ENCODE data around the gene VSTM4. TPM values are rescaled to one million over a fixed set of nuclear protein-coding genes. Genes with fewer than 3 reads are reported as not detected.

Gene VSTM4
- total and polyA plus RNA-seq, 9 of the 15 experiments (the other 6 are each of a cell fraction or from before 2014, with no cell fraction given), result 1.0 to 7.9 (median 3.0) TPM

DNA sequence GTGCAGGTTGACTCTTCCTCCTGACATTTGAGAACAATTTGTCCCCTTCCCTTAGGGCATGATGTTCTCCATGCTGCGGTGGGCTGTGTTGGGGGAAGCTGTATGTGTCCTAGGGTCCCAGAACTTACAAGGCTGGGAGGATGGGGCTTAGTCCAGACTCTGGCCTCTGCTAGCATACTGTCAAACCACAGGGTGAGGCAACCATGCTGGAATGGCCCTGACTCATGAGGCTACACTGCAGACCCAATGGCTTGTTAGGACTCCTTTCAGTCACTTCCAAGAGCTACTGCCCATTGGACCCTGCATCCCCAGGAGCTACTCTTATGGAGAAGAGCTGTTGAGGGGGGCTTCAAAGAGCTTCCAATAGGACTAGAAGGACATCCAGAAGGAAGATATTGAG is 38.6 kb upstream of the VSTM4 start (continued):
- TF ChIP-seq CBFA2T3 (IDR thresholded peaks at IDR 0.05) (no peak), CLOCK (CRISPR knock-in tag; IDR thresholded peaks at IDR 0.05; ENCODE audit: borderline replicate concordance) (no peak), SLC30A9 (CRISPR knock-in tag; IDR thresholded peaks at IDR 0.05) (no peak), ESRRB (CRISPR knock-in tag; IDR thresholded peaks at IDR 0.05; ENCODE audit: borderline replicate concordance) (no peak), BRD4 (IDR thresholded peaks at IDR 0.05) (no peak), CXXC5 (CRISPR knock-in tag; IDR thresholded peaks at IDR 0.05) (no peak), ZNF239 (CRISPR knock-in tag; IDR thresholded peaks at IDR 0.05) (no peak), PML (IDR thresholded peaks at IDR 0.05; ENCODE audit: low read length) (no peak), C11orf30 (IDR thresholded peaks at IDR 0.05; ENCODE audit: low read depth) (no peak), SPI1 (IDR thresholded peaks at IDR 0.05; ENCODE audit: borderline replicate concordance, low read depth, low read length) (no peak), TCF7 (IDR thresholded peaks at IDR 0.05; ENCODE audit: borderline replicate concordance) (no peak), ZNF507 (tag; conservative IDR thresholded peaks at IDR 0.05) (no peak)
- TF ChIP-seq, protein P1, sequence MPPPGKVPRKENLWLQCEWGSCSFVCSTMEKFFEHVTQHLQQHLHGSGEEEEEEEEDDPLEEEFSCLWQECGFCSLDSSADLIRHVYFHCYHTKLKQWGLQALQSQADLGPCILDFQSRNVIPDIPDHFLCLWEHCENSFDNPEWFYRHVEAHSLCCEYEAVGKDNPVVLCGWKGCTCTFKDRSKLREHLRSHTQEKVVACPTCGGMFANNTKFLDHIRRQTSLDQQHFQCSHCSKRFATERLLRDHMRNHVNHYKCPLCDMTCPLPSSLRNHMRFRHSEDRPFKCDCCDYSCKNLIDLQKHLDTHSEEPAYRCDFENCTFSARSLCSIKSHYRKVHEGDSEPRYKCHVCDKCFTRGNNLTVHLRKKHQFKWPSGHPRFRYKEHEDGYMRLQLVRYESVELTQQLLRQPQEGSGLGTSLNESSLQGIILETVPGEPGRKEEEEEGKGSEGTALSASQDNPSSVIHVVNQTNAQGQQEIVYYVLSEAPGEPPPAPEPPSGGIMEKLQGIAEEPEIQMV (tag; conservative IDR thresholded peaks at IDR 0.05; ENCODE audit: low read depth), result no peak
- TF ChIP-seq, protein P2, sequence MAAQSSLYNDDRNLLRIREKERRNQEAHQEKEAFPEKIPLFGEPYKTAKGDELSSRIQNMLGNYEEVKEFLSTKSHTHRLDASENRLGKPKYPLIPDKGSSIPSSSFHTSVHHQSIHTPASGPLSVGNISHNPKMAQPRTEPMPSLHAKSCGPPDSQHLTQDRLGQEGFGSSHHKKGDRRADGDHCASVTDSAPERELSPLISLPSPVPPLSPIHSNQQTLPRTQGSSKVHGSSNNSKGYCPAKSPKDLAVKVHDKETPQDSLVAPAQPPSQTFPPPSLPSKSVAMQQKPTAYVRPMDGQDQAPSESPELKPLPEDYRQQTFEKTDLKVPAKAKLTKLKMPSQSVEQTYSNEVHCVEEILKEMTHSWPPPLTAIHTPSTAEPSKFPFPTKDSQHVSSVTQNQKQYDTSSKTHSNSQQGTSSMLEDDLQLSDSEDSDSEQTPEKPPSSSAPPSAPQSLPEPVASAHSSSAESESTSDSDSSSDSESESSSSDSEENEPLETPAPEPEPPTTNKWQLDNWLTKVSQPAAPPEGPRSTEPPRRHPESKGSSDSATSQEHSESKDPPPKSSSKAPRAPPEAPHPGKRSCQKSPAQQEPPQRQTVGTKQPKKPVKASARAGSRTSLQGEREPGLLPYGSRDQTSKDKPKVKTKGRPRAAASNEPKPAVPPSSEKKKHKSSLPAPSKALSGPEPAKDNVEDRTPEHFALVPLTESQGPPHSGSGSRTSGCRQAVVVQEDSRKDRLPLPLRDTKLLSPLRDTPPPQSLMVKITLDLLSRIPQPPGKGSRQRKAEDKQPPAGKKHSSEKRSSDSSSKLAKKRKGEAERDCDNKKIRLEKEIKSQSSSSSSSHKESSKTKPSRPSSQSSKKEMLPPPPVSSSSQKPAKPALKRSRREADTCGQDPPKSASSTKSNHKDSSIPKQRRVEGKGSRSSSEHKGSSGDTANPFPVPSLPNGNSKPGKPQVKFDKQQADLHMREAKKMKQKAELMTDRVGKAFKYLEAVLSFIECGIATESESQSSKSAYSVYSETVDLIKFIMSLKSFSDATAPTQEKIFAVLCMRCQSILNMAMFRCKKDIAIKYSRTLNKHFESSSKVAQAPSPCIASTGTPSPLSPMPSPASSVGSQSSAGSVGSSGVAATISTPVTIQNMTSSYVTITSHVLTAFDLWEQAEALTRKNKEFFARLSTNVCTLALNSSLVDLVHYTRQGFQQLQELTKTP (IDR thresholded peaks at IDR 0.05; ENCODE audit: low read depth in 1 of 2, partially characterized antibody in 2 of 2), result no peak
- TF ChIP-seq, protein P3, sequence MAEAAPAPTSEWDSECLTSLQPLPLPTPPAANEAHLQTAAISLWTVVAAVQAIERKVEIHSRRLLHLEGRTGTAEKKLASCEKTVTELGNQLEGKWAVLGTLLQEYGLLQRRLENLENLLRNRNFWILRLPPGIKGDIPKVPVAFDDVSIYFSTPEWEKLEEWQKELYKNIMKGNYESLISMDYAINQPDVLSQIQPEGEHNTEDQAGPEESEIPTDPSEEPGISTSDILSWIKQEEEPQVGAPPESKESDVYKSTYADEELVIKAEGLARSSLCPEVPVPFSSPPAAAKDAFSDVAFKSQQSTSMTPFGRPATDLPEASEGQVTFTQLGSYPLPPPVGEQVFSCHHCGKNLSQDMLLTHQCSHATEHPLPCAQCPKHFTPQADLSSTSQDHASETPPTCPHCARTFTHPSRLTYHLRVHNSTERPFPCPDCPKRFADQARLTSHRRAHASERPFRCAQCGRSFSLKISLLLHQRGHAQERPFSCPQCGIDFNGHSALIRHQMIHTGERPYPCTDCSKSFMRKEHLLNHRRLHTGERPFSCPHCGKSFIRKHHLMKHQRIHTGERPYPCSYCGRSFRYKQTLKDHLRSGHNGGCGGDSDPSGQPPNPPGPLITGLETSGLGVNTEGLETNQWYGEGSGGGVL (CRISPR knock-in tag; IDR thresholded peaks at IDR 0.05), result no peak
